ENCODE measurements around the gene STXBP6. TPM values are rescaled to one million over a fixed set of nuclear protein-coding genes. Genes with fewer than 3 reads are reported as not detected.

STXBP6 gene
- total RNA-seq, 1 experiment from 2014 or later = 1.4 TPM

- Histone ChIP-seq H3K36me3 (no peaks in the 10 kb centered on the region), H3K27me3 (no peaks in the 10 kb centered on the region), H3K4me3 (no peak overlapping the region), H3K9me3 (no peaks in the 10 kb centered on the region)
- DNase-seq = no peak
Observed at GRCh38 chr14:24900269-24901100, 149.5 kb downstream of the STXBP6 start.

DNA sequence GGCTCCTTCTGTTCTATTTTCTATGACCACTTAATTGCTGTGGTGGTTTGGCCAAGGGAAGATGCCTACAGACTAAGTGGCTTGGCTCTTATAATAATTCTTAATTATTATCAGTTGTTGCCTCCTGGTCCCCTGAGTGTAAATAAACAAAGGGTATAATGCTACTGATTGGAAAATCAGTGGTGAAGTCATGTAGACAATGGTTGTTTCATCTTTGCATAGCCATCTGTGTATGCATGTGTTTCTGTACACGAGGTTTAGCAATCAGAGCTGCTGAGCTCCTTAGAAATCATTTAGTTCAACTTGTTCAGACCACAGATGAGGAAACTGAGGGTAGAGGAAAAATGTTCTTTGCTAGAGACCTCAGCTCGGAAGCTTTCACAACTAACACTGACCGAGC lies 152.2 kb downstream of the STXBP6 start:
- no peaks in the 10 kb centered on the region for H3K36me3 ChIP-seq
- DNase-seq = no peak
- H3K9me3 ChIP-seq = no peaks in the 10 kb centered on the region
- no peak overlapping the region for H3K4me3 ChIP-seq
- H3K27me3 ChIP-seq = no peaks in the 10 kb centered on the region

DNA sequence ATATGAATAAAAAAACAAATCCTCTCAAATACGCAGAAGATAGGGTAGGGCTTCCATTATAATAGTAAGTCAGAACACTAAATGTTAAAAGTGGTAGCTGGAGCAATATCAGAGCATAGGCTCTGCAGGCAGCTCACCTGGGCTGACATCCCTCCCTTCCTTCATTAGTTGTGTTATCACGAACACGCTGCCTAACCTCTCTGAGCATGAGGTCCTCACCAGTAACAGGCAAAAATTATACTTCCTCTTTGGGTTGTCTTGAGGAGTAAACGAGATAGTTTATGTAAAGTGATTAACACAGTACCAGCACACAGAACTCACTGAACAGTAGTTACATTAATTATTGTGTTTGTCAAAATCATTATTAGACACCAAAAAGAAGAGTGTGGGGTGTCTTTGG lies 154.3 kb downstream of the STXBP6 start:
- no peak for DNase-seq
- no peaks in the 10 kb centered on the region for H3K36me3 ChIP-seq
- H3K27me3 ChIP-seq = no peaks in the 10 kb centered on the region
- no peak overlapping the region for H3K4me3 ChIP-seq
- no peaks in the 10 kb centered on the region for H3K9me3 ChIP-seq

GRCh38 chr14:24895243-24895583 lies 154.7 kb downstream of the STXBP6 start:
- no peak for DNase-seq
- Histone ChIP-seq H3K27me3 (no peaks in the 10 kb centered on the region), H3K9me3 (no peaks in the 10 kb centered on the region), H3K36me3 (no peaks in the 10 kb centered on the region), H3K4me3 (no peak overlapping the region)

- Histone ChIP-seq H3K27me3 (no peaks in the 10 kb centered on the region), H3K36me3 (no peaks in the 10 kb centered on the region), H3K4me3 (no peak overlapping the region), H3K9me3 (no peaks in the 10 kb centered on the region)
- no peak for DNase-seq
Observed at GRCh38 chr14:24894583-24895242, 155.2 kb downstream of the STXBP6 start.

- DNase-seq = no peak
- H3K36me3 ChIP-seq = no peaks in the 10 kb centered on the region
- H3K4me3 ChIP-seq = no peak overlapping the region
- H3K9me3 ChIP-seq = no peaks in the 10 kb centered on the region
- H3K27me3 ChIP-seq = no peaks in the 10 kb centered on the region
Observed at GRCh38 chr14:24892497-24893051, 157.4 kb downstream of the STXBP6 start.

- Histone ChIP-seq H3K36me3 (no peaks in the 10 kb centered on the region), H3K9me3 (no peaks in the 10 kb centered on the region), H3K4me3 (no peak overlapping the region), H3K27me3 (no peaks in the 10 kb centered on the region)
- no peak for DNase-seq
Observed at GRCh38 chr14:24891987-24892496, 157.9 kb downstream of the STXBP6 start.

- no peaks in the 10 kb centered on the region for H3K36me3 ChIP-seq
- H3K4me3 ChIP-seq = no peak overlapping the region
- no peaks in the 10 kb centered on the region for H3K27me3 ChIP-seq
- no peaks in the 10 kb centered on the region for H3K9me3 ChIP-seq
- no peak for DNase-seq
Observed at GRCh38 chr14:24890716-24891115, 159.2 kb downstream of the STXBP6 start.

- Histone ChIP-seq H3K9me3 (no peaks in the 10 kb centered on the region), H3K4me3 (no peak overlapping the region)
- no peak for DNase-seq
Observed at GRCh38 chr14:24889843-24890242, 160.1 kb downstream of the STXBP6 start.

GRCh38 chr14:24888532-24888931 lies 161.4 kb downstream of the STXBP6 start:
- Histone ChIP-seq H3K27me3 (no peaks in the 10 kb centered on the region), H3K9me3 (no peaks in the 10 kb centered on the region), H3K36me3 (no peaks in the 10 kb centered on the region), H3K4me3 (no peak overlapping the region)
- DNase-seq = no peak

More at GRCh38 chr14:24889843-24890242, 160.1 kb downstream of the STXBP6 start:
- no peaks in the 10 kb centered on the region for H3K36me3 ChIP-seq
- no peaks in the 10 kb centered on the region for H3K27me3 ChIP-seq

- Histone ChIP-seq H3K9me3 (no peaks in the 10 kb centered on the region), H3K4me3 (no peak overlapping the region), H3K27me3 (no peaks in the 10 kb centered on the region), H3K36me3 (no peaks in the 10 kb centered on the region)
- no peak for DNase-seq
Observed at GRCh38 chr14:24887623-24888304, 162.2 kb downstream of the STXBP6 start.

DNA sequence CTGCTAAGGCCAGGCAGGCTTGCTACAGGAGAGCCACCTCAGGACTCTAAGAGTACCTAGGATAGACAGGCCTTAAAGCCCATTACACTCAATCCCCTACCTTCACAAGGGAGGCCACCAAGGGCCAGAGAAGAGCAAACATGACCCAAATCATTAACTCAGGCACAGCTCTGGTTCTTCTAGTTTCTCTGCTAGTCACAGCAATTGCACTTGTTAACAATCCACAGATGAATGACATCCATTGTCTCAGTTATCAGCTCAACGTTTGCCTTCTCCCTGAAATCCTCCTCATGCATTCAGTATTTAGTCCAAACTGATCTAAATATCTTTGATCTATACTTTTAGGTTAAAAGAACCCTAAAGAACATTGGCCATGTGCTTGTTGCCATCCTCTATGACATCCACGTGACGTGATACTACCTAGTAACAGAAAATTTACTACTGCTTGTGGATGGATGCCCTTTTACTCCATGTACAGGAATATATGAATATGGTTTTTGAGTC lies 164.5 kb downstream of the STXBP6 start:
- DNase-seq = no peak
- Histone ChIP-seq H3K9me3 (no peaks in the 10 kb centered on the region), H3K36me3 (no peaks in the 10 kb centered on the region), H3K27me3 (no peaks in the 10 kb centered on the region), H3K4me3 (no peak overlapping the region)

- Histone ChIP-seq H3K4me3 (no peak overlapping the region), H3K9me3 (no peaks in the 10 kb centered on the region), H3K27me3 (no peaks in the 10 kb centered on the region), H3K36me3 (no peaks in the 10 kb centered on the region)
- DNase-seq = no peak
Observed at GRCh38 chr14:24883576-24883975, 166.4 kb downstream of the STXBP6 start.

DNA sequence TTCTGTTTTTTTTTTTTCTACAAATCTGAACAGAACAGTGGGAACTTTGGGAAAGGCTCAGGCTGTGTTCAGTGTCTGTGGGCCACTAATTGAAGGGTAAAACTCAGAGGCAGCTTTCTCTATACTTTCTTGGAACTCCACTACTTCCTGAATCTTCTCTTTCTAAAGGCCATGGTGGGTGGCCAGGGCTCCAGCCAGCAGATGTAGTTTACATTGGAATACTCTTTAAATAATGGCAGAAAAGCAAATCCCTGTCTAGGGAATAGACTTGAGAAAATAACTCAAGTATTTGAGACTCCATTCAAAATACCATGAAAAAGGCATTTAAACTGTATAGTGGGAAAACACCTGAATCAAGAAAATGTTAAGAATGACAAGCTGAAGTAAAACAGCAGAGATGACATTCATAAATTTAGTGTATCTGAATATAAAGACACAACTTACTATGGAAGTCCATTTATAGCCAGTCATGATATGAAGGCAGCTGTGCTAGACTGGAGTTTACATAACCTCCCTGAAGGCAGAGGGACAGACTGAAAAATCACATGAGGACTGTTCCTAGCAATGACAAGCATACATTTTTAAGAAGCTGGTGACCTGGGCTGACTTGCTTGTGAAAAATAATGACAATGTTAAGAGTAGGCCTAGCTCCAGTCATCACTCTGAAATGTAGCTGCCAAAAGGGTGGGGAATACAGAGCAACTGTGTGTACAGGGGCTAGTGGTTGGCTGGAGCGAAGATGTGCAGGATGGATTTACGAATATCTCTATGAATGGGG lies 168.6 kb downstream of the STXBP6 start:
- Histone ChIP-seq H3K9me3 (no peaks in the 10 kb centered on the region), H3K4me3 (no peak overlapping the region), H3K27me3 (no peaks in the 10 kb centered on the region), H3K36me3 (no peaks in the 10 kb centered on the region)
- DNase-seq = no peak

- Histone ChIP-seq H3K27me3 (no peaks in the 10 kb centered on the region), H3K4me3 (no peak overlapping the region), H3K36me3 (no peaks in the 10 kb centered on the region), H3K9me3 (no peaks in the 10 kb centered on the region)
- no peak for DNase-seq
Observed at GRCh38 chr14:24880689-24881088, 169.3 kb downstream of the STXBP6 start.

DNA sequence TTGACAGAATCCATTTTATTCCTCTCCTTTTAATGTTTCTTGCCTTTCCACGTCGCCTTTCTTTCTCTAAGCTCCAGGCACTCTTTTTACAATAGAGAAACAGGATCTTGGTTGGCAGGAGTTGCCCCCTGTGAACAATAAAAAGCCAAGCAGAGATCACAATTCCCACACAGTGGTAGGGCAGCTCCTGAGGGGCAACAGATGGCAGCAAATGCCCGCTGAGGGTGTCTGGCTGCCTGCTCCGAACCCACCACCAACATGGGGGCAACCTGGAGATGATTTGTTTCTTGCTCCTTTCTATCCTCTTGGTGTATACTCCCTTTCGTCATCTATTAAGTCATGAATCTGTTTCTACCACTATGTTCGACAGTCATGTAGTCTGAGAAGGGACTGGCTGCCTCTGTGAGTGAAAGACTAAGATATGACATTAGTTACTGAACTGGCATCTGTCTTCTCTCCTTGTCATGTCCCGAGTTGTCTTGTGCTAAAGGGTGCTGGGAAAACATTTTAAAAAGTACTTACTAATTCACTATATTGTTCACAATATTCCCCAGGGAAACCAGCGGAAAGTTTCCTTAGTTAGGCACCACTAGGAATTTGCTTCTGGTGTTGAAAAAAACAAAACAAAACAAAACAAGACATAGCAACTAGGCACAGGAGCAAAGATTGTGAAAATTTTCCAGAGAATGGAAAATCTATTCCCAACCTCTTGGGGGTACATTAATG lies 170.1 kb downstream of the STXBP6 start:
- DNase-seq = no peak
- Histone ChIP-seq H3K4me3 (no peak overlapping the region), H3K9me3 (no peaks in the 10 kb centered on the region), H3K36me3 (no peaks in the 10 kb centered on the region), H3K27me3 (no peaks in the 10 kb centered on the region)

Measured in MG63 (cell line).